ENCODE measurements around the gene SLC26A2. TPM values are rescaled to one million over a fixed set of nuclear protein-coding genes. Genes with fewer than 3 reads are reported as not detected.

Gene SLC26A2
- total and polyA plus RNA-seq, 10 of the 15 experiments (the other 5 are each of a cell fraction or from before 2014, with no cell fraction given): 1.7 to 6.4 (median 4.2) TPM

GRCh38 chr5:149960272-149961185 is at the start of gene SLC26A2 (continued):
- TF ChIP-seq POU2F2 (IDR thresholded peaks at IDR 0.05; ENCODE audit: borderline replicate concordance, low read depth, low read length) (peak; percentile 87; the same call in 2 of the 3 replicates), FOXM1 (IDR thresholded peaks at IDR 0.05; ENCODE audit: low read depth, low read length) (no peak), CHD1 (IDR thresholded peaks at IDR 0.05; ENCODE audit: low read depth, low read length) (no peak), SREBF2 (IDR thresholded peaks at IDR 0.05; ENCODE audit: low read length) (no peak), IRF5 (IDR thresholded peaks at IDR 0.05; ENCODE audit: borderline replicate concordance) (no peak), USF1 (IDR thresholded peaks at IDR 0.05; ENCODE audit: borderline replicate concordance, extremely low read length, insufficient read depth, low read depth, low read length) (peak; percentile 97), ZNF687 (IDR thresholded peaks at IDR 0.05) (peak; percentile 88), POLR2AphosphoS5 (IDR thresholded peaks at IDR 0.05; ENCODE audit: low read length) (peak; percentile 95), ZBTB11 (CRISPR knock-in tag; IDR thresholded peaks at IDR 0.05) (no peak), JUND (IDR thresholded peaks at IDR 0.05; ENCODE audit: low read depth, low read length) (no peak), TCF3 (IDR thresholded peaks at IDR 0.05; ENCODE audit: borderline replicate concordance, insufficient read depth, low read depth, low read length) (peak; percentile 63; the same call in 1 of the 2 replicates), CHD4 (IDR thresholded peaks at IDR 0.05) (no peak), RB1 (IDR thresholded peaks at IDR 0.05; ENCODE audit: borderline replicate concordance) (no peak), EP300 (IDR thresholded peaks at IDR 0.05; ENCODE audit: borderline replicate concordance in 1 of 2, control insufficient read depth in 1 of 2, low read depth in 2 of 2, low read length in 2 of 2) (no peak; a peak in 1 of 4 replicates), MTA2 (IDR thresholded peaks at IDR 0.05; ENCODE audit: low read depth) (no peak), JUNB (IDR thresholded peaks at IDR 0.05) (no peak)
- TF ChIP-seq, protein P1, sequence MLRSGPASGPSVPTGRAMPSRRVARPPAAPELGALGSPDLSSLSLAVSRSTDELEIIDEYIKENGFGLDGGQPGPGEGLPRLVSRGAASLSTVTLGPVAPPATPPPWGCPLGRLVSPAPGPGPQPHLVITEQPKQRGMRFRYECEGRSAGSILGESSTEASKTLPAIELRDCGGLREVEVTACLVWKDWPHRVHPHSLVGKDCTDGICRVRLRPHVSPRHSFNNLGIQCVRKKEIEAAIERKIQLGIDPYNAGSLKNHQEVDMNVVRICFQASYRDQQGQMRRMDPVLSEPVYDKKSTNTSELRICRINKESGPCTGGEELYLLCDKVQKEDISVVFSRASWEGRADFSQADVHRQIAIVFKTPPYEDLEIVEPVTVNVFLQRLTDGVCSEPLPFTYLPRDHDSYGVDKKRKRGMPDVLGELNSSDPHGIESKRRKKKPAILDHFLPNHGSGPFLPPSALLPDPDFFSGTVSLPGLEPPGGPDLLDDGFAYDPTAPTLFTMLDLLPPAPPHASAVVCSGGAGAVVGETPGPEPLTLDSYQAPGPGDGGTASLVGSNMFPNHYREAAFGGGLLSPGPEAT (IDR thresholded peaks at IDR 0.05; ENCODE audit: low read depth): no peak
